ENCODE results near the gene GPHB5.

GPHB5 gene

GRCh38 chr14:63268771-63269170 is 50.0 kb downstream of the GPHB5 start:
- CTCF ChIA-PET, result interaction anchor here (0.6 to 1.3 kb wide), 2 partner anchors 7 to 1090 kb away, joined by 3 read pairs; no protein-coding TSS in a partner anchor
- H3K27ac ChIP-seq, result no peak overlapping the region
- DNase-seq (ENCODE audit: low spot score), result no peak
- POLR2A ChIA-PET (ENCODE audit: low non-redundant PET), result no interaction called here
- no peak for TF ChIP-seq CTCF (conservative IDR thresholded peaks at IDR 0.05; ENCODE audit: low read depth)

- no peak for TF ChIP-seq CTCF (conservative IDR thresholded peaks at IDR 0.05; ENCODE audit: low read depth)
- CTCF ChIA-PET, result interaction anchor here (0.6 kb wide), 1 partner anchor 12 kb away, joined by 3 read pairs; no protein-coding TSS in a partner anchor
- no peak overlapping the region for H3K27ac ChIP-seq
- no peak for DNase-seq (ENCODE audit: low spot score)
- POLR2A ChIA-PET (ENCODE audit: low non-redundant PET), result no interaction called here
These were observed 51.6 kb downstream of the GPHB5 start for GRCh38 chr14:63267171-63267570.

- ChIA-PET POLR2A (ENCODE audit: low non-redundant PET) (no interaction called here), CTCF (interaction anchor here (1.3 kb wide), 1 partner anchor 14 kb away, joined by 5 read pairs; no protein-coding TSS in a partner anchor)
- TF ChIP-seq CTCF (conservative IDR thresholded peaks at IDR 0.05; ENCODE audit: low read depth), result no peak
- H3K27ac ChIP-seq, result no peak overlapping the region
- DNase-seq (ENCODE audit: low spot score), result no peak
These were observed 52.6 kb downstream of the GPHB5 start for GRCh38 chr14:63266106-63266505.

Measured in RWPE1 (cell line).